GM21723 (cell line): ENCODE measurements around the gene HACD1.

ENCODE experiments used
- ATAC-seq: cut with Tn5 transposase; IDR thresholded peaks from one replicate; pipeline ENCODE4 v1.9.1; 2021; ENCODE audit warnings: mild to moderate bottlenecking, moderate library complexity; ENCODE audit not compliant: unreplicated experiment

The HACD1 gene

GRCh38 chr10:17617031-17617911, at the start of gene HACD1:
Gene HACD1, minus strand, starts transcription at chr10:17617374. Its CDS starts 35 bp downstream, at chr10:17617339.
- peak; percentile 71 for ATAC-seq

DNA sequence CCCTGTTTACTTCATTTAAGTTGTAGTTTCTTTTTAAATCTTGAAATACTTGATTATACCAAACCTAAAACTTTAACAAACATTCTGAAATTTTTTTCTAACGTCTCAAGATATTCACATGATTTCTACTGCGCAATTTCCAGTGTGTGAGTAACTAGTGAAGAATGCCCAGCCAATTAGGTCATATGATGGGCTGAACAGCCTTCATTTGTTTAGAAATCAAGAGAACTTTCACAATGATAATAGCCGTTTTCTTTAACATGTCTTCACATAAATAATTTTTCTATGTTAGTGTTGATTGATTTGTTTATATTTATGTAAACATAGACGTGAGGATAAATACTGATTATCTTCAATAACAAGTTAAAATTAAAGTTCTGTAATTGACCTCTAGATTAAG, 48.6 kb upstream of the HACD1 start:
- ATAC-seq, result no peak

GRCh38 chr10:17663450-17663849, 46.3 kb upstream of the HACD1 start:
- ATAC-seq, result no peak

DNA sequence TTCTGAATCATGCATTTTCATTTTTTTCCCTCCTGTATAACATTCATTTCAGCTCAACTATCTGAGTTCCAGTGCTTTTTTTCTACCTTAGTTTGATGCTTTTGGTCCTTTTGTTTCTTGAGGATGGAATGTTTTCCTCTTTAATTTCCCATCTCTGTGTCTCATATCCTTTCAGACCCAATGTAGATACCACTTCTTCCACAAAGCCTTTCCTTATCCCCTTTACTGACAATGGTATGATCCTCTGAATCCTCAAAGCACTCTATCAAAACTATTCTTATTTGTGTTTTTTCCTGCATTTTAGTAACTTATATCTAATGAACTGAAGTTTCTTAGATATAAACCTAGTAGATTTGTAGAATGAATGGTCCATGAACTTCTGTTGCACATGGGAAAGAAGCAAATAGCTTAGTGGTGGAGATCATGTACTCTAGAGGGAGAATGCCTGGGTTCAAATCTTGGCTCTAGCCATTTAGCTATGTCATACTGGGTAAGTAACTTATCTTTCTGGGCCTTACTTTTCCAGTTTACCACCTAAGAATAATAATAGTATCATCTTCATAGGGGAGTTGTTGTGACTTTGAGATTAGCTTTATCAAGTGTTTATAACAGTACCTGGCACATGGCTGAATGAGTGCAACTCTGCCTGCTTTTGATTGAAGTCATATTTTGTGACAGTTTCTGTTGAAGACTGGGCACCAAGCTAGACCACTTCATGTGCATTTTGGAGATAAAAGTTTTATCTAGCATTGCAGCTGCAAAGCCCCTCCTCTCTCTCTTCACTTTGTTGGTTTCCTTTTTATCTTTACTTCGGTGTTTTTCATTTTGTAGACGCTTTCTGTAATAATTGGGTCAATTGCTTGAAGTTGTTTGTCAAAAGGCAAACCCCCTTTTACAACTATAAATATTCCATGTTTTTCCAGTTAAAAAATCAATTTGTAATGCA, 45.3 kb upstream of the HACD1 start:
- no peak for ATAC-seq

GRCh38 chr10:17661510-17661909, 44.3 kb upstream of the HACD1 start:
- ATAC-seq, result no peak

DNA sequence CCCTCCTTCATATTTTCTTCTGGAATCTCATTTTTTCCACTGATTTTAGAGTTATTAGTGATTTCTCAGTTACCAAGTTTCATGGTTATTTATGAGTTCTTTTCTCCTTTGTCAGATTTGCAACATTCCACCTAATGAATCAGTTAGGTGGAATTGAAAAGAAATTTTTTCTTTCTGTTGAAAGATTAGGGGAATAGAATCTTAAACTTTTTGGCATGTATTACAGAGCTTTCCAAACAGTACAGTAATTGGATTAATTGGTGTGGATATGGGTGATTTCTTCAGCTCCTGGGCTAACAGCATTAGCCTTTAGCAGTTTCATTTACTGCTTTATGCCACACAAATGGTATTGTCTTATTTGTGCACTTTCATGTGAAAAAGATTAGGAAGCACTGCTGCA, 43.7 kb upstream of the HACD1 start:
- ATAC-seq, result no peak

DNA sequence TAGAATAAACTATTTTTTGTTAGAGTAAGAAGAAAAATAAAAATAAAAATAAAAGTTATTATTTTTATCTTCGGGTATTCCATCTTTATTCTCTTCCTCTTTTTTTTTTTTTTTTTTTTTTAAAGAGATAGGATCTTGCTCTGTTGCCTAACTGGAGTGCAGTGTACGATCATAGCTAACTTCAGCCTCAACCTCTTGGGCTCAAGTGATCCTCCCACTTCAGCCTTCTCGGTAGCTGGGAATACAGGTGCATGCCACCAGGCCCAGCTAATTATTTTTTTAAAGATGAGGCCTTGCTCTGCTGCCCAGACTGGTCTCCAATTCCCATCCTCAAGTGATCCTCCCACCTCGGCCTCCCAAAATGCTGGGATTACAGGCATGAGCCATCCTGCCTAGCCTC, 42.2 kb upstream of the HACD1 start:
- no peak for ATAC-seq

- no peak for ATAC-seq
Measured at GRCh38 chr10:17657103-17657500, 39.9 kb upstream of the HACD1 start.

DNA sequence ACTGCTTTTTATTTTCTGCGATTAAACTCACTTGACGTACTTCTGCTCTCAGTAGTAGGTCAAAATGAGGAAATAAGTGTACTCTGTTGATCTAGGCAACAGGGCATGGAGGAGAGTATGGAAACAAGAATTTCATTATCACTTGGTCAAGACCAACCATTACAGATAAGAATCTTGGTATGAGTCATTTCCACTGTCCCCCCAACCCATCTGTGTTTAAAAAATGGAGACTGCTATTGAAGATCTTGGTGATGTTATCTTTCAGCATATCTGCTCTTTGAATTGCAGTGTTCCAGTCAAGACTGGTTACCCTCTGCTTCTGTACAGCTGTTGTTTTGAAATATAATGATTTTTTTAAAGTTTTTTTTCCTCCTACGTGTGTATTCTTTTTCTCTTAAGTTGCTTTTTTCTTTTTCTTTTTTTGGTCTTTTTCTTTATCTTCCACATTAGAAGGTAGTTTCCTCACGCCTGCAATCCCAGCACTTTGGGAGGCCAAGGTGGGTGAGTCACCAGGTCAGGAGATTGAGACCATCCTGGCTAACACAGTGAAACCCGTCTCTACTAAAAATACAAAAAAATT, 38.5 kb upstream of the HACD1 start:
- peak; percentile 71 for ATAC-seq

DNA sequence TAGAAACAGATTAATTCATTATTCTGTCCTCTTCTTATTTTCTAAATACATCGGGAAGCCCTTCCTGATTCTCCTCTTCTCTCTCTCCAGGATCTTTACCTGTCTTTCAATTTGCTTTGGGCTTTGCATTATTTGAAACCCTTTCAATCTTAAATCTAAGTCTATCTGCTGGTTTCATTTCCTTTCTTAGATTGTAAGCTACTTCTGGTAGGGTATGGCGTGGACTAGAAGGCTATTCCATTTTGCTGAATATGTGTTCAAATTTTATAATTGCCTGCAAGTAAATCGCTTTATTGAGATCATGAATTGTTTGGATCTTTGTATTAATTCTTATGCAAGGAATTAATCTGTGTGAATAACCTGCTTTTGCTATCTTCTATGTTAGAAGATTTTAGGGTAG, 37.8 kb upstream of the HACD1 start:
- peak; percentile 22 for ATAC-seq

- ATAC-seq, result no peak
Measured at GRCh38 chr10:17652585-17652984, 35.4 kb upstream of the HACD1 start.

DNA sequence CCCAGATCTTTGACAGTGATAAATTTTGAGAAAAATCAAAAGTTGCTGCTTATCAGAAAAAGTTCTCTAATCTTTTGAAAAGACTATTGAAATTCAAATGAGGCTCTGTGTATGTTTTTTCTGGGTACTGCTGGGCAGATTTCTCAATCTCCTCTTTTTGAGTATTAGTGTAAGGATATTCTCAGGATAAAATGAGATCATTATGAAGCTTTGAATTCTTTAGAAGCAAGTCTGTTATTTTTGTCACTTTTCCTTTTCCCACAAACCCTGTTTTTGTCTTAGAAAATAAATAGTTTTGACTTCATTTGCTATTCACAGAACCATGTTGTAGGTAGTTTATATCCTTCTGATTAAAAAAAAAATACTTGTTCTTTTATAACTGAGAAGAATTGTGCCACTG, 34.7 kb upstream of the HACD1 start:
- no peak for ATAC-seq

- no peak for ATAC-seq
Measured at GRCh38 chr10:17650416-17650815, 33.2 kb upstream of the HACD1 start.

DNA sequence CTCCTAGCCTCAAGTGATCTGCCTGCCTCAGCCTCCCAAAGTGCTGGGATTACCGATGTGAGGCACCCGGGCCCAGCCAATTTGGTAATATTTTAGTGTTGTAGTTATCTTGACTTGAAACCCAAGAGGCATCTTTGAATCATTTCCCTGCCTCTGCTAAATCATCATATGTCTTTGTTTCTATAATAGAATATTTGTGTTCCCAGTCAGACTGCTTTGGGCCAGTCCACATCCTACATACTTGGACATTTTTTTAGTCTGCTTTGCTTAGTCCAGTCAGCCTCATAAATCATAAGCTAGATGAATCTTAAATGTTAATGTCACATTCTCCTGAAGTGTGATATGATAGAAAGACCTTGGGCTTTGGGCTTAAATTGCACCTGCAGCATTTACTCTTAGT, 32.7 kb upstream of the HACD1 start:
- no peak for ATAC-seq

- no peak for ATAC-seq
Measured at GRCh38 chr10:17649052-17649451, 31.9 kb upstream of the HACD1 start.

DNA sequence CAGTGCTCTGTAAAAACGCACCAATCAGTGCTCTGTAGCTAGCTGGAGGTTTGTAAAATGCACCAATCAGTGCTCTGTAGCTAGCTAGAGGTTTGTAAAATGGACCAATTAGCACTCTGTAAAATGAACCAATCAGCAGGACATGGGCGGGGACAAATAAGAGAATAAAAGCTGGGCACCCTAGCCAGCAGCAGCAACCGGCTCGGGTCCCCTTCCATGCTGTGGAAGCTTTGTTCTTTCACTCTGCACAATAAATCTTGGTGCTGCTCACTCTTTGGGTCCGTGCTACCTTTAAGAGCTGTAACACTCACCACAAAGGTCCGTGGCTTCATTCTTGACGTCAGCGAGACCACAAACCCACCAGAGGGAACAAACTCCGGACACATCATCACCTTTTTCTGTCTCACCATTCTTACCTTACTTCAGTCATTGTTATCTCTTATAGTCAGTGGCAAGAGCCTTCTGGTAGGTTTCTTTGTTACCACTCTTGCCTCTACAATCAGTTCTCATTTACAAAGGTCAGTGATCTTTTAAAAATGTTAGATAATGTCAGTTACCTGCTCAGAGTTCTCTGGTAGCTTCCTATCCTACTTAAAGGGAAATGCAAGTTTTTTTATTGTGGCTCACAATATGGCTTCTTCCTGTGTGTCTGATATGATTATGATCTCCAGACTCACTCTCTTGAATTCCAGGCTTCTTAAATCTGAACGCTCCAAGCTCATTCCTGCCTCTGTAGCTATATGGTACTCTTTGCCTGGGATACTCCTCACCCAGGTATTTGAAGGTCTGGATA, 31.3 kb upstream of the HACD1 start:
- ATAC-seq, result no peak

DNA sequence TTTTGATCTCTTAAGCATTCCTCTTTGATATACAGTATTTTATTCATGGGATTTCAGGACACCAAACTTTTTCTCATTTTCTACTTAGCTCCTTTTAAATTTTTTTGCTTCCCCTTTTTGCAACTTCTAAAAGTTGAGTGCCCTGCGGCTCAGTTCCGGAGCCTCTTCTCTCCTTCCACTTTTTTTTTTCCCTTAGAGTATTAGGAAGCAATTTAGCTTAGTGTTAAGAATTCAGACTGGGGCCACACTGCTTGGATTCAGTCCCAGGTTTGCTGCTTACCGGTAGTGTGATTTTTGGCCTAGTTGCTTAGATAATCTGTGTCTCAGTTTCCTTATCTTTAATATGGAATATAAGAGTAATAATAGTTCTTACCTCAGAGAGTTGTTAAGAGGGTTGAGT, 30.2 kb upstream of the HACD1 start:
- ATAC-seq, result no peak

- no peak for ATAC-seq
Measured at GRCh38 chr10:17645621-17646345, 28.6 kb upstream of the HACD1 start.

GRCh38 chr10:17644485-17644943, 27.3 kb upstream of the HACD1 start:
- peak; percentile 44 for ATAC-seq
